Limb (tissue), 2 donors: Measurements from ENCODE around the gene FBLN1.
A peak's percentile ranks its signal among the peaks of the same experiment; 100 is the strongest.

Experiments
- DNase-seq, 2 donors: peaks; one replicate each; pipeline ENCODE4 v3.0.0-alpha.2; 2016; ENCODE audit errors: extremely low spot score in 2 of 2

FBLN1 gene

GRCh38 chr22:45638834-45639746 lies 136.4 kb downstream of the FBLN1 start:
- DNase-seq, result no peak

GRCh38 chr22:45639747-45640102 lies 137.0 kb downstream of the FBLN1 start:
- DNase-seq, result no peak

- no peak for DNase-seq
Observed at GRCh38 chr22:45640291-45640940, 137.7 kb downstream of the FBLN1 start.

- no peak for DNase-seq
Observed at GRCh38 chr22:45640941-45641621, 138.4 kb downstream of the FBLN1 start.

- DNase-seq, result no peak
Observed at GRCh38 chr22:45642986-45643385, 140.3 kb downstream of the FBLN1 start.

- DNase-seq, result no peak
Observed at GRCh38 chr22:45644714-45645113, 142.0 kb downstream of the FBLN1 start.

GRCh38 chr22:45645150-45645525 lies 142.5 kb downstream of the FBLN1 start:
- no peak for DNase-seq

- DNase-seq, result peak; percentile 70 to 88
Observed at GRCh38 chr22:45645526-45646414, 143.1 kb downstream of the FBLN1 start.

- DNase-seq, result no peak
Observed at GRCh38 chr22:45647532-45648225, 145.0 kb downstream of the FBLN1 start.

- no peak for DNase-seq
Observed at GRCh38 chr22:45648301-45649117, 145.8 kb downstream of the FBLN1 start.

- DNase-seq, result no peak
Observed at GRCh38 chr22:45649809-45650208, 147.1 kb downstream of the FBLN1 start.

GRCh38 chr22:45650721-45651120 lies 148.0 kb downstream of the FBLN1 start:
- no peak for DNase-seq
